ENCODE data around the gene SH3PXD2A. TPM values are rescaled to one million over a fixed set of nuclear protein-coding genes. Genes with fewer than 3 reads are reported as not detected.
A peak's percentile ranks its signal among the peaks of the same experiment; 100 is the strongest.

SH3PXD2A gene
- total and polyA plus RNA-seq, 3 donors from 2014 or later = 10.8 to 12.1 (median 12.0) TPM

- H3K4me3 ChIP-seq = no peak overlapping the region
- DNase-seq = no peak
- H3K27ac ChIP-seq = no peak overlapping the region
- H3K9me3 ChIP-seq = no peaks in the 10 kb centered on the region
- no peaks in the 10 kb centered on the region for H3K27me3 ChIP-seq
- no peaks in the 10 kb centered on the region for H3K36me3 ChIP-seq (ENCODE audit: low read depth, missing control alignments)
- intact Hi-C loops (cut with DNase I; ENCODE audit: low total_unique reads) = no loop called here
- 89 to 90% methylated on average over 6 of the region's 6 CpGs for WGBS, 2 donors
- H3K4me1 ChIP-seq = peaks cover 24% of the 10 kb centered on the region
- TF ChIP-seq POLR2A (IDR thresholded peaks at IDR 0.05) (no peak), CTCF (IDR thresholded peaks at IDR 0.05) (no peak)
Observed at GRCh38 chr10:103680869-103681236, 174.5 kb downstream of the SH3PXD2A start.

DNA sequence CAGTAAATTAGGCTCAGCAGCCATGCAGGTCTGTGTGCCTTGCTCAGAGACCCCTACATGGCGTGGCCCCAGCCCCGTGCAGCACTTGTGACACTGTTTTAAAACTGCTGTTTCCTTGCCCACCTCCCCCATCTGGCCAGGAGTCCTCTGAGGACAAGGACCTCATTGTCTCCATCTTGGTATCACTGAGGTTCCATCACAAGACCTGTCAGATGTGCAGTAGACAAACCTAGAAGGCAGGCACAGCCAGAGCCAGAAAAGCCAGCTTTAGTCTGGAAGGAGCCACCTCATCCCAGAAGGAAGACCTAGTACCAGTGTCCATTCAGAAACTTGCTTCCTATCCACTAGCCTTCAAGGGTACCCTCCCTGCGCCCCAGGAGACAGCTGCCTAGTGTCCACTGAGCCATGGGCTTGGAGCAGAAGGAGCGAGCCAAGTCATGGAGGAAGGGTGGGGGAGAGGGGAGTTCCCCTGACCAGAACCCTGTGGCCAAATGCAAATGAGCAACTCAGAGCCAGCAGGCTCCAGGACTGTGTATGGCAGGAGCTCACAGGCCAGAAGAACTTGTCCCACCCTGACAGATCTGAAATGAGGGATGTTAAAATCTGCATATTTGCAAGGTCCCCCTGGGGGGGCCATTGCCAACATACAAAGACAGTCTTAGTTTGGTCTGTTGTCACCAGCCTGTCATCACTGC lies 176.1 kb downstream of the SH3PXD2A start:
- H3K4me3 ChIP-seq = no peak overlapping the region
- no peaks in the 10 kb centered on the region for H3K9me3 ChIP-seq
- no peaks in the 10 kb centered on the region for H3K27me3 ChIP-seq
- peaks cover 23% of the 10 kb centered on the region for H3K4me1 ChIP-seq
- intact Hi-C loops (cut with DNase I; ENCODE audit: low total_unique reads) = loop anchor here (5.0 kb wide), 1 partner anchor 77 kb away; no protein-coding TSS in a partner anchor
- H3K27ac ChIP-seq = peak overlapping the region in 1 of 2 donors; percentile 84
- TF ChIP-seq POLR2A (IDR thresholded peaks at IDR 0.05) (no peak), CTCF (IDR thresholded peaks at IDR 0.05) (no peak)
- no peaks in the 10 kb centered on the region for H3K36me3 ChIP-seq (ENCODE audit: low read depth, missing control alignments)
- DNase-seq = no peak
- WGBS, 2 donors = 85 to 89% methylated on average over 3 to 4 of the region's 4 CpGs

GRCh38 chr10:103678178-103678526 lies 177.2 kb downstream of the SH3PXD2A start:
- TF ChIP-seq CTCF (IDR thresholded peaks at IDR 0.05) (no peak), POLR2A (IDR thresholded peaks at IDR 0.05) (no peak)
- intact Hi-C loops (cut with DNase I; ENCODE audit: low total_unique reads) = loop anchor here (5.0 kb wide), 1 partner anchor 76 kb away; no protein-coding TSS in a partner anchor
- Histone ChIP-seq H3K36me3 (ENCODE audit: low read depth, missing control alignments) (no peaks in the 10 kb centered on the region), H3K4me1 (peaks cover 23% of the 10 kb centered on the region), H3K27ac (peak overlapping the region; percentile 73 to 84), H3K4me3 (no peak overlapping the region), H3K9me3 (no peaks in the 10 kb centered on the region), H3K27me3 (no peaks in the 10 kb centered on the region)
- DNase-seq = peak; percentile 88
- WGBS, 2 donors = 29% methylated on average over 12 of the region's 12 CpGs; no CpG with 5 or more reads in 1 of the 2 donors

GRCh38 chr10:103677486-103678177 lies 177.7 kb downstream of the SH3PXD2A start:
- H3K27me3 ChIP-seq = no peaks in the 10 kb centered on the region
- peak overlapping the region; percentile 73 to 84 for H3K27ac ChIP-seq
- H3K36me3 ChIP-seq (ENCODE audit: low read depth, missing control alignments) = no peaks in the 10 kb centered on the region
- H3K9me3 ChIP-seq = no peaks in the 10 kb centered on the region
- no peak overlapping the region for H3K4me3 ChIP-seq
- TF ChIP-seq POLR2A (IDR thresholded peaks at IDR 0.05) (no peak), CTCF (IDR thresholded peaks at IDR 0.05) (no peak)
- WGBS, 2 donors = 48 to 55% methylated on average over 10 to 13 of the region's 13 CpGs
- intact Hi-C loops (cut with DNase I; ENCODE audit: low total_unique reads) = loop anchor here (5.0 kb wide), 1 partner anchor 75 kb away; no protein-coding TSS in a partner anchor
- H3K4me1 ChIP-seq = peaks cover 23% of the 10 kb centered on the region
- DNase-seq = no peak
